Measurements from ENCODE around the gene PRKRA. TPM values are rescaled to one million over a fixed set of nuclear protein-coding genes. Genes with fewer than 3 reads are reported as not detected.

The PRKRA gene
- polyA plus RNA-seq, 1 donor from 2014 or later, result 91.8 TPM

GRCh38 chr2:178412047-178412446 is 38.9 kb downstream of the PRKRA start:
- no peak overlapping the region for H3K27ac ChIP-seq (ENCODE audit: low read length)

GRCh38 chr2:178409261-178409660 is 41.7 kb downstream of the PRKRA start:
- H3K4me2 ChIP-seq (ENCODE audit: low read length), result no peak overlapping the region
- no peak overlapping the region for H3K27ac ChIP-seq (ENCODE audit: low read length)
- H3K79me2 ChIP-seq (replicated peaks; ENCODE audit: insufficient read depth, low read length), result no peaks in the 10 kb centered on the region
- H3K9ac ChIP-seq (ENCODE audit: low read length), result no peak overlapping the region
- H3K36me3 ChIP-seq (ENCODE audit: insufficient read depth, low read length), result no peaks in the 10 kb centered on the region
- TF ChIP-seq EP300 (conservative IDR thresholded peaks at IDR 0.05; ENCODE audit: poor library complexity, severe bottlenecking) (no peak), REST (IDR thresholded peaks at IDR 0.05; ENCODE audit: borderline replicate concordance) (no peak), POLR2AphosphoS5 (IDR thresholded peaks at IDR 0.05) (no peak), RAD21 (conservative IDR thresholded peaks at IDR 0.05) (no peak), MXI1 (conservative IDR thresholded peaks at IDR 0.05; ENCODE audit: poor library complexity, severe bottlenecking) (no peak), SMC3 (conservative IDR thresholded peaks at IDR 0.05; ENCODE audit: poor library complexity) (no peak), EZH2 (IDR thresholded peaks at IDR 0.05; ENCODE audit: borderline replicate concordance, insufficient read depth, low read length, poor library complexity, severe bottlenecking) (no peak)
- no peak overlapping the region for H3K4me3 ChIP-seq (ENCODE audit: low read length)
- H3F3A ChIP-seq (ENCODE audit: insufficient read depth, low read length, poor library complexity, severe bottlenecking), result no peaks in the 10 kb centered on the region
- H3K27me3 ChIP-seq (ENCODE audit: insufficient read depth, low read depth, low read length), result no peaks in the 10 kb centered on the region
- no peaks in the 10 kb centered on the region for H3K9me2 ChIP-seq (ENCODE audit: insufficient read depth, low read length)
- H4K20me1 ChIP-seq (ENCODE audit: insufficient read depth), result no peaks in the 10 kb centered on the region
- no peak overlapping the region for H2AFZ ChIP-seq (ENCODE audit: low read depth, low read length)
- no peaks in the 10 kb centered on the region for H3K9me3 ChIP-seq (ENCODE audit: low read length)

More at GRCh38 chr2:178412047-178412446, 38.9 kb downstream of the PRKRA start:
- no peak overlapping the region for H3K4me2 ChIP-seq (ENCODE audit: low read length)
- no peaks in the 10 kb centered on the region for H4K20me1 ChIP-seq (ENCODE audit: insufficient read depth)
- H3K27me3 ChIP-seq (ENCODE audit: insufficient read depth, low read depth, low read length), result no peaks in the 10 kb centered on the region
- no peaks in the 10 kb centered on the region for H3K36me3 ChIP-seq (ENCODE audit: insufficient read depth, low read length)
- H3F3A ChIP-seq (ENCODE audit: insufficient read depth, low read length, poor library complexity, severe bottlenecking), result no peaks in the 10 kb centered on the region
- no peaks in the 10 kb centered on the region for H3K79me2 ChIP-seq (replicated peaks; ENCODE audit: insufficient read depth, low read length)
- no peak overlapping the region for H3K4me3 ChIP-seq (ENCODE audit: low read length)
- TF ChIP-seq MXI1 (conservative IDR thresholded peaks at IDR 0.05; ENCODE audit: poor library complexity, severe bottlenecking) (no peak), EZH2 (IDR thresholded peaks at IDR 0.05; ENCODE audit: borderline replicate concordance, insufficient read depth, low read length, poor library complexity, severe bottlenecking) (no peak), REST (IDR thresholded peaks at IDR 0.05; ENCODE audit: borderline replicate concordance) (no peak), SMC3 (conservative IDR thresholded peaks at IDR 0.05; ENCODE audit: poor library complexity) (no peak), EP300 (conservative IDR thresholded peaks at IDR 0.05; ENCODE audit: poor library complexity, severe bottlenecking) (no peak), RAD21 (conservative IDR thresholded peaks at IDR 0.05) (no peak), TAF1 (IDR thresholded peaks at IDR 0.05; ENCODE audit: low read depth) (no peak), POLR2AphosphoS5 (IDR thresholded peaks at IDR 0.05) (no peak)
- TF ChIP-seq, protein P1, sequence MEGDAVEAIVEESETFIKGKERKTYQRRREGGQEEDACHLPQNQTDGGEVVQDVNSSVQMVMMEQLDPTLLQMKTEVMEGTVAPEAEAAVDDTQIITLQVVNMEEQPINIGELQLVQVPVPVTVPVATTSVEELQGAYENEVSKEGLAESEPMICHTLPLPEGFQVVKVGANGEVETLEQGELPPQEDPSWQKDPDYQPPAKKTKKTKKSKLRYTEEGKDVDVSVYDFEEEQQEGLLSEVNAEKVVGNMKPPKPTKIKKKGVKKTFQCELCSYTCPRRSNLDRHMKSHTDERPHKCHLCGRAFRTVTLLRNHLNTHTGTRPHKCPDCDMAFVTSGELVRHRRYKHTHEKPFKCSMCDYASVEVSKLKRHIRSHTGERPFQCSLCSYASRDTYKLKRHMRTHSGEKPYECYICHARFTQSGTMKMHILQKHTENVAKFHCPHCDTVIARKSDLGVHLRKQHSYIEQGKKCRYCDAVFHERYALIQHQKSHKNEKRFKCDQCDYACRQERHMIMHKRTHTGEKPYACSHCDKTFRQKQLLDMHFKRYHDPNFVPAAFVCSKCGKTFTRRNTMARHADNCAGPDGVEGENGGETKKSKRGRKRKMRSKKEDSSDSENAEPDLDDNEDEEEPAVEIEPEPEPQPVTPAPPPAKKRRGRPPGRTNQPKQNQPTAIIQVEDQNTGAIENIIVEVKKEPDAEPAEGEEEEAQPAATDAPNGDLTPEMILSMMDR (IDR thresholded peaks at IDR 0.05; ENCODE audit: poor library complexity, severe bottlenecking), result no peak
- no peaks in the 10 kb centered on the region for H3K9me3 ChIP-seq (ENCODE audit: low read length)
- H3K9ac ChIP-seq (ENCODE audit: low read length), result no peak overlapping the region
- H2AFZ ChIP-seq (ENCODE audit: low read depth, low read length), result no peak overlapping the region
- no peaks in the 10 kb centered on the region for H3K9me2 ChIP-seq (ENCODE audit: insufficient read depth, low read length)
